ENCODE results near the gene SPTSSB.

DNA sequence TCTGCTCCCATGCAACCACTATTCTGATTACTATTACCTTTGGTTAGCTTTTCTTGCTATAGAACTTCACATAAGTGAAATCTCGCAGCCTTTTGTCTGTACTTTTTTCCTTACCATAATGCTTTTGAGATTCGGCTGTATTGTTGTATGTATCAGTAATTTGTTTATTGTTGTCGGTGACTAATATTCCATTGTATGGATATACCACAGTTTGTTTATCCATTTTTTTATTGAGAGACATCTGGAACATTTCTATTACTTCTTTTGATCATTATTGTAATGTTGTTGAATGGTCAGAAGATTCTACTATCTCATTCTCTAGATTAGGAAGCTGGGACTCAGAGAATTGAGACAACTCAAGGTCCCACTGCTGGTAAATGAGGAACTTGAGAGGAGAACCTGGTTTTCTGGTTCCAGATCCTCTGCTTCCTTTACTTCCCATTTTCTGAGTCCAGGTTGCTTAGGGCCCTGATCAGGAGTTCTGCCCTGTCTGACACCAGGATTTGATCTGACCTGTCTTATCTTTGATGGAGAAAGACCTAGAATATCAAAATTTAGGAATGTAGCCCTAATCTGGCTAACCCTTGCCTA lies 18.2 kb upstream of the SPTSSB start:
- TF ChIP-seq, protein P1, sequence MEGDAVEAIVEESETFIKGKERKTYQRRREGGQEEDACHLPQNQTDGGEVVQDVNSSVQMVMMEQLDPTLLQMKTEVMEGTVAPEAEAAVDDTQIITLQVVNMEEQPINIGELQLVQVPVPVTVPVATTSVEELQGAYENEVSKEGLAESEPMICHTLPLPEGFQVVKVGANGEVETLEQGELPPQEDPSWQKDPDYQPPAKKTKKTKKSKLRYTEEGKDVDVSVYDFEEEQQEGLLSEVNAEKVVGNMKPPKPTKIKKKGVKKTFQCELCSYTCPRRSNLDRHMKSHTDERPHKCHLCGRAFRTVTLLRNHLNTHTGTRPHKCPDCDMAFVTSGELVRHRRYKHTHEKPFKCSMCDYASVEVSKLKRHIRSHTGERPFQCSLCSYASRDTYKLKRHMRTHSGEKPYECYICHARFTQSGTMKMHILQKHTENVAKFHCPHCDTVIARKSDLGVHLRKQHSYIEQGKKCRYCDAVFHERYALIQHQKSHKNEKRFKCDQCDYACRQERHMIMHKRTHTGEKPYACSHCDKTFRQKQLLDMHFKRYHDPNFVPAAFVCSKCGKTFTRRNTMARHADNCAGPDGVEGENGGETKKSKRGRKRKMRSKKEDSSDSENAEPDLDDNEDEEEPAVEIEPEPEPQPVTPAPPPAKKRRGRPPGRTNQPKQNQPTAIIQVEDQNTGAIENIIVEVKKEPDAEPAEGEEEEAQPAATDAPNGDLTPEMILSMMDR (IDR thresholded peaks at IDR 0.05), result no peak
- TF ChIP-seq POLR2A (IDR thresholded peaks at IDR 0.05) (no peak), POLR2AphosphoS5 (IDR thresholded peaks at IDR 0.05) (no peak)

Data from gastroesophageal sphincter (tissue), 3 donors.